ENCODE measurements around the gene PIK3CG. TPM values are rescaled to one million over a fixed set of nuclear protein-coding genes. Genes with fewer than 3 reads are reported as not detected.

The PIK3CG gene
- polyA plus RNA-seq, 1 experiment = 0.14 TPM

- TF ChIP-seq, protein P1, sequence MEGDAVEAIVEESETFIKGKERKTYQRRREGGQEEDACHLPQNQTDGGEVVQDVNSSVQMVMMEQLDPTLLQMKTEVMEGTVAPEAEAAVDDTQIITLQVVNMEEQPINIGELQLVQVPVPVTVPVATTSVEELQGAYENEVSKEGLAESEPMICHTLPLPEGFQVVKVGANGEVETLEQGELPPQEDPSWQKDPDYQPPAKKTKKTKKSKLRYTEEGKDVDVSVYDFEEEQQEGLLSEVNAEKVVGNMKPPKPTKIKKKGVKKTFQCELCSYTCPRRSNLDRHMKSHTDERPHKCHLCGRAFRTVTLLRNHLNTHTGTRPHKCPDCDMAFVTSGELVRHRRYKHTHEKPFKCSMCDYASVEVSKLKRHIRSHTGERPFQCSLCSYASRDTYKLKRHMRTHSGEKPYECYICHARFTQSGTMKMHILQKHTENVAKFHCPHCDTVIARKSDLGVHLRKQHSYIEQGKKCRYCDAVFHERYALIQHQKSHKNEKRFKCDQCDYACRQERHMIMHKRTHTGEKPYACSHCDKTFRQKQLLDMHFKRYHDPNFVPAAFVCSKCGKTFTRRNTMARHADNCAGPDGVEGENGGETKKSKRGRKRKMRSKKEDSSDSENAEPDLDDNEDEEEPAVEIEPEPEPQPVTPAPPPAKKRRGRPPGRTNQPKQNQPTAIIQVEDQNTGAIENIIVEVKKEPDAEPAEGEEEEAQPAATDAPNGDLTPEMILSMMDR (IDR thresholded peaks at IDR 0.05; ENCODE audit: low read depth, low read length) = no peak
- CTCF ChIA-PET = no interaction called here
- H3K27ac ChIP-seq (ENCODE audit: low read depth, low read length) = no peak overlapping the region
- POLR2A ChIA-PET = no interaction called here
- no peak overlapping the region for H3K4me3 ChIP-seq (ENCODE audit: low read depth, low read length)
- peaks cover 13% of the 10 kb centered on the region for H3K9me3 ChIP-seq (ENCODE audit: control insufficient read depth, insufficient read depth, low read length)
- DNase-seq (ENCODE audit: low read depth, low spot score) = no peak
- H3K27me3 ChIP-seq (ENCODE audit: control insufficient read depth, insufficient read depth, low read length) = no peaks in the 10 kb centered on the region
These were observed 1.5 kb downstream of the PIK3CG start for GRCh38 chr7:106866298-106867281.

DNA sequence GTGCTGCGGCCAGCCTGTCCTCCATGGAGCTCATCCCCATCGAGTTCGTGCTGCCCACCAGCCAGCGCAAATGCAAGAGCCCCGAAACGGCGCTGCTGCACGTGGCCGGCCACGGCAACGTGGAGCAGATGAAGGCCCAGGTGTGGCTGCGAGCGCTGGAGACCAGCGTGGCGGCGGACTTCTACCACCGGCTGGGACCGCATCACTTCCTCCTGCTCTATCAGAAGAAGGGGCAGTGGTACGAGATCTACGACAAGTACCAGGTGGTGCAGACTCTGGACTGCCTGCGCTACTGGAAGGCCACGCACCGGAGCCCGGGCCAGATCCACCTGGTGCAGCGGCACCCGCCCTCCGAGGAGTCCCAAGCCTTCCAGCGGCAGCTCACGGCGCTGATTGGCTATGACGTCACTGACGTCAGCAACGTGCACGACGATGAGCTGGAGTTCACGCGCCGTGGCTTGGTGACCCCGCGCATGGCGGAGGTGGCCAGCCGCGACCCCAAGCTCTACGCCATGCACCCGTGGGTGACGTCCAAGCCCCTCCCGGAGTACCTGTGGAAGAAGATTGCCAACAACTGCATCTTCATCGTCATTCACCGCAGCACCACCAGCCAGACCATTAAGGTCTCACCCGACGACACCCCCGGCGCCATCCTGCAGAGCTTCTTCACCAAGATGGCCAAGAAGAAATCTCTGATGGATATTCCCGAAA lies 2.7 kb downstream of the PIK3CG start:
- no peak for DNase-seq (ENCODE audit: low read depth, low spot score)
- no peak overlapping the region for H3K27ac ChIP-seq (ENCODE audit: low read depth, low read length)
- no peaks in the 10 kb centered on the region for H3K27me3 ChIP-seq (ENCODE audit: control insufficient read depth, insufficient read depth, low read length)
- no peak overlapping the region for H3K4me3 ChIP-seq (ENCODE audit: low read depth, low read length)
- H3K9me3 ChIP-seq (ENCODE audit: control insufficient read depth, insufficient read depth, low read length) = peaks cover 13% of the 10 kb centered on the region
- TF ChIP-seq, protein P1 (IDR thresholded peaks at IDR 0.05; ENCODE audit: low read depth, low read length) = no peak
- ChIA-PET CTCF (no interaction called here), POLR2A (no interaction called here)

- Histone ChIP-seq H3K4me3 (ENCODE audit: low read depth, low read length) (no peak overlapping the region), H3K9me3 (ENCODE audit: control insufficient read depth, insufficient read depth, low read length) (peaks cover 13% of the 10 kb centered on the region), H3K27ac (ENCODE audit: low read depth, low read length) (no peak overlapping the region), H3K27me3 (ENCODE audit: control insufficient read depth, insufficient read depth, low read length) (no peaks in the 10 kb centered on the region)
- CTCF ChIA-PET = no interaction called here
- TF ChIP-seq, protein P1 (IDR thresholded peaks at IDR 0.05; ENCODE audit: low read depth, low read length) = no peak
- DNase-seq (ENCODE audit: low read depth, low spot score) = no peak
- POLR2A ChIA-PET = no interaction called here
These were observed 3.3 kb downstream of the PIK3CG start for GRCh38 chr7:106868364-106868763.

GRCh38 chr7:106869954-106870353 lies 4.9 kb downstream of the PIK3CG start:
- Histone ChIP-seq H3K27ac (ENCODE audit: low read depth, low read length) (no peak overlapping the region), H3K9me3 (ENCODE audit: control insufficient read depth, insufficient read depth, low read length) (peaks cover 13% of the 10 kb centered on the region), H3K27me3 (ENCODE audit: control insufficient read depth, insufficient read depth, low read length) (no peaks in the 10 kb centered on the region), H3K4me3 (ENCODE audit: low read depth, low read length) (no peak overlapping the region)
- TF ChIP-seq, protein P1 (IDR thresholded peaks at IDR 0.05; ENCODE audit: low read depth, low read length) = no peak
- DNase-seq (ENCODE audit: low read depth, low spot score) = no peak
- CTCF ChIA-PET = no interaction called here
- POLR2A ChIA-PET = no interaction called here

- ChIA-PET CTCF (no interaction called here), POLR2A (no interaction called here)
- TF ChIP-seq, protein P1 (IDR thresholded peaks at IDR 0.05; ENCODE audit: low read depth, low read length) = no peak
- DNase-seq (ENCODE audit: low read depth, low spot score) = no peak
- H3K4me3 ChIP-seq (ENCODE audit: low read depth, low read length) = no peak overlapping the region
- no peak overlapping the region for H3K27ac ChIP-seq (ENCODE audit: low read depth, low read length)
- no peaks in the 10 kb centered on the region for H3K27me3 ChIP-seq (ENCODE audit: control insufficient read depth, insufficient read depth, low read length)
- H3K9me3 ChIP-seq (ENCODE audit: control insufficient read depth, insufficient read depth, low read length) = peaks cover 13% of the 10 kb centered on the region
These were observed 5.4 kb downstream of the PIK3CG start for GRCh38 chr7:106870528-106870927.
